ENCODE data around the gene PTPRZ1. TPM values are rescaled to one million over a fixed set of nuclear protein-coding genes. Genes with fewer than 3 reads are reported as not detected.

Gene PTPRZ1
- total and polyA plus RNA-seq, 2 of the 4 experiments (the other 2 are of a cell fraction) = not detected

- Histone ChIP-seq H2BK20ac (ENCODE audit: low read depth, low read length) (no peak overlapping the region), H2AK9ac (replicated peaks; ENCODE audit: low read depth, low read length, poor library complexity) (no peak overlapping the region), H4K5ac (ENCODE audit: low read depth, low read length) (no peak overlapping the region), H3K23ac (ENCODE audit: low read depth, low read length) (no peak overlapping the region), H3K36me3 (ENCODE audit: control insufficient read depth, insufficient read depth, low read length) (no peaks in the 10 kb centered on the region), H3K4ac (ENCODE audit: low read depth, low read length) (no peak overlapping the region), H4K91ac (ENCODE audit: insufficient read depth, low read depth, low read length) (no peak overlapping the region), H3K18ac (ENCODE audit: low read depth, low read length) (no peak overlapping the region), H2BK15ac (ENCODE audit: low read depth, low read length) (no peak overlapping the region), H2AFZ (replicated peaks; ENCODE audit: low read length, poor library complexity) (no peak overlapping the region), H3K9me1 (ENCODE audit: insufficient read depth, low read length) (no peaks in the 10 kb centered on the region), H3K27ac (ENCODE audit: insufficient read depth, low read length) (no peak overlapping the region), H3K14ac (replicated peaks; ENCODE audit: low read depth, low read length) (no peak overlapping the region), H4K8ac (ENCODE audit: low read depth in 2 of 2, low read length in 2 of 2) (no peak overlapping the region), H3K4me2 (ENCODE audit: low read depth, low read length) (no peak overlapping the region), H3K27me3 (ENCODE audit: control insufficient read depth, insufficient read depth, low read length) (no peaks in the 10 kb centered on the region), H3K9me3 (ENCODE audit: control insufficient read depth, insufficient read depth, low read length) (no peaks in the 10 kb centered on the region), H4K20me1 (ENCODE audit: insufficient read depth, low read length) (no peaks in the 10 kb centered on the region), H3K4me1 (ENCODE audit: control insufficient read depth, insufficient read depth, low read length) (no peaks in the 10 kb centered on the region), H3K56ac (ENCODE audit: extremely low read depth, insufficient read depth, low read length) (no peak overlapping the region), H3K79me1 (ENCODE audit: low read depth in 1 of 2, low read length in 2 of 2) (no peaks in the 10 kb centered on the region), H3K4me3 (ENCODE audit: insufficient read depth, low read depth, low read length) (no peak overlapping the region), H3K9ac (ENCODE audit: low read depth, low read length) (no peak overlapping the region), H2BK120ac (ENCODE audit: low read depth, low read length) (no peak overlapping the region), H2BK5ac (ENCODE audit: low read depth, low read length, poor library complexity, severe bottlenecking) (no peak overlapping the region), H2AK5ac (ENCODE audit: low read depth, low read length) (no peak overlapping the region)
- ChIA-PET CTCF (no interaction called here), POLR2A (ENCODE audit: unreplicated experiment) (no interaction called here)
- intact Hi-C loops (cut with micrococcal nuclease) = no loop called here
- no TSS peak for BruUV-seq (replicated peaks)
- in situ Hi-C loops (cut with MboI; ENCODE audit: low sequenced_read_pairs) = no loop called here
- dilution Hi-C loops (cut with HindIII; ENCODE audit: low sequenced_read_pairs, unreplicated experiment) = no loop called here
- ATAC-seq (ENCODE audit: low read depth) = no peak
- no CpG with 5 or more reads among the region's 4 CpGs for WGBS, 2 experiments (ENCODE audit: extremely low coverage in 2 of 2, insufficient read length in 1 of 2)
- DNase-seq = no peak
- TF ChIP-seq RFX5 (IDR thresholded peaks at IDR 0.05; ENCODE audit: low read depth, low read length) (no peak), ELK1 (IDR thresholded peaks at IDR 0.05; ENCODE audit: borderline replicate concordance, low read depth, low read length) (no peak), RCOR1 (IDR thresholded peaks at IDR 0.05; ENCODE audit: insufficient replicate concordance, low read length) (no peak), CEBPB (IDR thresholded peaks at IDR 0.05; ENCODE audit: low read depth, low read length) (no peak), MAFK (IDR thresholded peaks at IDR 0.05; ENCODE audit: low read depth, low read length) (no peak), CHD1 (IDR thresholded peaks at IDR 0.05; ENCODE audit: low read depth, low read length) (no peak), CTCF (conservative IDR thresholded peaks at IDR 0.05; ENCODE audit: low read depth, low read length) (no peak), NFE2L2 (IDR thresholded peaks at IDR 0.05; ENCODE audit: low read depth, low read length) (no peak), USF2 (IDR thresholded peaks at IDR 0.05; ENCODE audit: low read depth, low read length) (no peak), MAZ (IDR thresholded peaks at IDR 0.05; ENCODE audit: borderline replicate concordance, low read depth, low read length) (no peak), BHLHE40 (IDR thresholded peaks at IDR 0.05; ENCODE audit: low read depth, low read length) (no peak), POLR2A (IDR thresholded peaks at IDR 0.05; ENCODE audit: low read depth, low read length) (no peak), RAD21 (IDR thresholded peaks at IDR 0.05; ENCODE audit: low read length) (no peak), SMC3 (IDR thresholded peaks at IDR 0.05; ENCODE audit: low read depth, low read length) (no peak), MXI1 (IDR thresholded peaks at IDR 0.05; ENCODE audit: borderline replicate concordance, low read depth, low read length) (no peak), FOS (IDR thresholded peaks at IDR 0.05; ENCODE audit: low read depth, low read length) (no peak)
Observed at GRCh38 chr7:121847041-121847440, 25.9 kb upstream of the PTPRZ1 start.
